ENCODE measurements around the gene RSPO3.

DNA sequence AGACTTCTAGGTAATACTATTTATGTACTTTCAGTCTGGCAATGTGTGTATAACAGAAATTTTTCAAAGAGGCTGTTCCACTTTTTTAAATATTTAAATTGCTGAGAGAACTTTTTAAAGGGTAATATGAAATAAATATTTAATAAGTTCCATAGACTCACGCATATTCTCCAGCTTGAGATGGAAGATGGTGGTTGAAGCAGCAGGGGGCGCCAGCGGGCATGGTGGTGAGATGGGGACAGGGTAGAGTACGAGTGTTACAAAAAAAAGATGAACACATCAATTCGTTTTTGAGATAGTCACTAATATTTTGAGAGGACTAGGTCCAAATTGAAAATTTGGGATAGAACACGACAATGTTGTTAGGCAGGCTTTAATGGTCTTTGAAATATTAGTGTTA, 68.4 kb downstream of the RSPO3 start:
- TF ChIP-seq, protein P1, sequence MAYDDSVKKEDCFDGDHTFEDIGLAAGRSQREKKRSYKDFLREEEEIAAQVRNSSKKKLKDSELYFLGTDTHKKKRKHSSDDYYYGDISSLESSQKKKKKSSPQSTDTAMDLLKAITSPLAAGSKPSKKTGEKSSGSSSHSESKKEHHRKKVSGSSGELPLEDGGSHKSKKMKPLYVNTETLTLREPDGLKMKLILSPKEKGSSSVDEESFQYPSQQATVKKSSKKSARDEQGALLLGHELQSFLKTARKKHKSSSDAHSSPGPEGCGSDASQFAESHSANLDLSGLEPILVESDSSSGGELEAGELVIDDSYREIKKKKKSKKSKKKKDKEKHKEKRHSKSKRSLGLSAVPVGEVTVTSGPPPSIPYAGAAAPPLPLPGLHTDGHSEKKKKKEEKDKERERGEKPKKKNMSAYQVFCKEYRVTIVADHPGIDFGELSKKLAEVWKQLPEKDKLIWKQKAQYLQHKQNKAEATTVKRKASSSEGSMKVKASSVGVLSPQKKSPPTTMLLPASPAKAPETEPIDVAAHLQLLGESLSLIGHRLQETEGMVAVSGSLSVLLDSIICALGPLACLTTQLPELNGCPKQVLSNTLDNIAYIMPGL (CRISPR knock-in tag; IDR thresholded peaks at IDR 0.05; ENCODE audit: borderline replicate concordance in 1 of 2, low read depth in 1 of 2), result no peak
- TF ChIP-seq, protein P2, sequence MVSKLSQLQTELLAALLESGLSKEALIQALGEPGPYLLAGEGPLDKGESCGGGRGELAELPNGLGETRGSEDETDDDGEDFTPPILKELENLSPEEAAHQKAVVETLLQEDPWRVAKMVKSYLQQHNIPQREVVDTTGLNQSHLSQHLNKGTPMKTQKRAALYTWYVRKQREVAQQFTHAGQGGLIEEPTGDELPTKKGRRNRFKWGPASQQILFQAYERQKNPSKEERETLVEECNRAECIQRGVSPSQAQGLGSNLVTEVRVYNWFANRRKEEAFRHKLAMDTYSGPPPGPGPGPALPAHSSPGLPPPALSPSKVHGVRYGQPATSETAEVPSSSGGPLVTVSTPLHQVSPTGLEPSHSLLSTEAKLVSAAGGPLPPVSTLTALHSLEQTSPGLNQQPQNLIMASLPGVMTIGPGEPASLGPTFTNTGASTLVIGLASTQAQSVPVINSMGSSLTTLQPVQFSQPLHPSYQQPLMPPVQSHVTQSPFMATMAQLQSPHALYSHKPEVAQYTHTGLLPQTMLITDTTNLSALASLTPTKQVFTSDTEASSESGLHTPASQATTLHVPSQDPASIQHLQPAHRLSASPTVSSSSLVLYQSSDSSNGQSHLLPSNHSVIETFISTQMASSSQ (IDR thresholded peaks at IDR 0.05; ENCODE audit: low read depth), result no peak
- TF ChIP-seq, protein P2 (CRISPR knock-in tag; IDR thresholded peaks at IDR 0.05; ENCODE audit: borderline replicate concordance), result no peak
- TF ChIP-seq NFATC3 (CRISPR knock-in tag; IDR thresholded peaks at IDR 0.05) (no peak), ZNF329 (CRISPR knock-in tag; IDR thresholded peaks at IDR 0.05; ENCODE audit: low read depth) (no peak), TOPORS (CRISPR knock-in tag; IDR thresholded peaks at IDR 0.05) (no peak)
- TF ChIP-seq, protein P3, sequence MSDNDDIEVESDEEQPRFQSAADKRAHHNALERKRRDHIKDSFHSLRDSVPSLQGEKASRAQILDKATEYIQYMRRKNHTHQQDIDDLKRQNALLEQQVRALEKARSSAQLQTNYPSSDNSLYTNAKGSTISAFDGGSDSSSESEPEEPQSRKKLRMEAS (IDR thresholded peaks at IDR 0.05), result no peak

All from HepG2 (cell line).